Right lobe of liver (tissue), 4 donors: ENCODE data around the gene NDUFS7.

Source experiments
- POLR2A ChIP-seq: fragments of 450-650 bp; IDR thresholded peaks from one replicate; pipeline ENCODE4 v1.6.1; 2017; ENCODE audit warnings: antibody characterized with exemption, mild to moderate bottlenecking
- TF ChIP-seq, protein P1 (sequence below), 4 donors: fragments of 200-600 bp in 3 of 4; fragments of 450-650 bp in 1 of 4; IDR thresholded peaks; one replicate each; pipeline versions ENCODE4 v1.5.1 to v1.8.0; 2016 to 2022; ENCODE audit warnings: antibody characterized with exemption in 4 of 4, mild to moderate bottlenecking in 2 of 4
- donor health status: DM: no; HTN: no; CAD: no.
- donor health status: DM: no; HTN: no; CAD: no.
- donor health status: DM: no; HTN: yes; CAD: no.

DNA sequence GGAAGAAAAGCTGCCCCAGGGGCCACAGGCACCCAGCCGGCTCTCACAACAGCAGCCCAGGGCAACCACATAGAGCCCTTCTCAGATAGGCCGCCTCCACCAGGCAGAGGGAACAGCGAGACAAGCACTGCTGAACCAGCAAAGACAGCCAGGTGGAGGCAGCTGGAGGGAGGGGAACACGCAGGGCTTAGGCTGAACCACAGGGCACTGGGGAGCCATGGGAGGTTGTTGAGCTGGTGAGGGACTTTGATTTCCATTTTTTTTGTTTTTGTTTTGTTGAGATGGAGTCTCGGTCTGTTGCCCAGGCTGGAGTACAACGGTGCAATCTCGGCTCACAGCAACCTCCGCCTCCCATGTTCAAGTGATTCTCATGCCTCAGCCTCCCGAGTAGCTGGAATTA lies 14.1 kb downstream of the NDUFS7 start:
- TF ChIP-seq, protein P1, sequence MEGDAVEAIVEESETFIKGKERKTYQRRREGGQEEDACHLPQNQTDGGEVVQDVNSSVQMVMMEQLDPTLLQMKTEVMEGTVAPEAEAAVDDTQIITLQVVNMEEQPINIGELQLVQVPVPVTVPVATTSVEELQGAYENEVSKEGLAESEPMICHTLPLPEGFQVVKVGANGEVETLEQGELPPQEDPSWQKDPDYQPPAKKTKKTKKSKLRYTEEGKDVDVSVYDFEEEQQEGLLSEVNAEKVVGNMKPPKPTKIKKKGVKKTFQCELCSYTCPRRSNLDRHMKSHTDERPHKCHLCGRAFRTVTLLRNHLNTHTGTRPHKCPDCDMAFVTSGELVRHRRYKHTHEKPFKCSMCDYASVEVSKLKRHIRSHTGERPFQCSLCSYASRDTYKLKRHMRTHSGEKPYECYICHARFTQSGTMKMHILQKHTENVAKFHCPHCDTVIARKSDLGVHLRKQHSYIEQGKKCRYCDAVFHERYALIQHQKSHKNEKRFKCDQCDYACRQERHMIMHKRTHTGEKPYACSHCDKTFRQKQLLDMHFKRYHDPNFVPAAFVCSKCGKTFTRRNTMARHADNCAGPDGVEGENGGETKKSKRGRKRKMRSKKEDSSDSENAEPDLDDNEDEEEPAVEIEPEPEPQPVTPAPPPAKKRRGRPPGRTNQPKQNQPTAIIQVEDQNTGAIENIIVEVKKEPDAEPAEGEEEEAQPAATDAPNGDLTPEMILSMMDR (IDR thresholded peaks at IDR 0.05): no peak
- no peak for TF ChIP-seq POLR2A
